B cell (primary cell): ENCODE results near the gene CHTOP. TPM values are rescaled to one million over a fixed set of nuclear protein-coding genes. Genes with fewer than 3 reads are reported as not detected.

Source experiments
- ATAC-seq: fragments of 200-7000 bp; cut with Tn5 transposase; one replicate; pipeline ENCODE4 v1.10.0; 2021; ENCODE audit warnings: low read depth, mild to moderate bottlenecking, moderate number of reproducible peaks, moderate library complexity
- CTCF ChIA-PET: fragments of 350-600 bp; sonication (Branson Sonifier 250); formaldehyde crosslinking; loops from one replicate; lab custom pipeline; 2021; ENCODE audit warnings: antibody characterized with exemption, inconsistent platforms; lab: Charles Lee
- POLR2A ChIA-PET: fragments of 350-600 bp; sonication (Branson Sonifier 250); formaldehyde crosslinking; loops from one replicate; lab custom pipeline; 2021; ENCODE audit warnings: antibody characterized with exemption; lab: Charles Lee
- DNase-seq: peaks from one replicate; pipeline ENCODE4 v3.0.0; 2013
- H2AFZ ChIP-seq: 2 replicates; pipeline ENCODE4 v1.6.1; 2012; ENCODE audit warnings: mild to moderate bottlenecking, low read depth, low read length; ENCODE audit not compliant: insufficient read depth, poor library complexity, severe bottlenecking
- H3K27ac ChIP-seq, 2 donors: 1 replicate in 1 of 2; 2 replicates in 1 of 2; pipeline ENCODE4 v1.5.1; 2012 to 2013; ENCODE audit warnings: low read length in 2 of 2, mild to moderate bottlenecking in 2 of 2, moderate library complexity in 1 of 2
- H3K27me3 ChIP-seq, 4 experiments: fragments of 200-600 bp in 1 of 4; sonication (generic) in 1 of 4; replicated peaks in 1 of 4; 1 replicate in 2 of 4; 2 replicates in 2 of 4; pipeline versions ENCODE4 v1.6.1 to v1.7.0; 2013 to 2016; ENCODE audit warnings: low read length in 3 of 4, mild to moderate bottlenecking in 2 of 4, mixed read lengths in 1 of 4, moderate library complexity in 1 of 4; ENCODE audit not compliant: insufficient read depth in 4 of 4, control insufficient read depth in 3 of 4; ENCODE audit errors: control extremely low read depth in 1 of 4
- H3K36me3 ChIP-seq, 2 experiments: replicated peaks in 1 of 2; 1 replicate in 1 of 2; 2 replicates in 1 of 2; pipeline versions ENCODE4 v1.6.1 to v1.7.1; 2013; ENCODE audit warnings: low read length in 1 of 2; ENCODE audit not compliant: insufficient read depth in 2 of 2, control insufficient read depth in 1 of 2; ENCODE audit errors: control extremely low read depth in 1 of 2, extremely low read depth in 1 of 2
- H3K4me1 ChIP-seq, 2 donors: fragments of 200-600 bp in 1 of 2; sonication (generic) in 1 of 2; 1 replicate in 1 of 2; 2 replicates in 1 of 2; pipeline versions ENCODE4 v1.5.1 to v1.6.1; 2013 to 2017; ENCODE audit warnings: low read length in 2 of 2; ENCODE audit not compliant: control insufficient read depth in 2 of 2, insufficient read depth in 2 of 2
- H3K4me2 ChIP-seq: replicated peaks from 2 replicates; pipeline ENCODE3; 2012; ENCODE audit warnings: mild to moderate bottlenecking, low read depth, low read length; ENCODE audit not compliant: poor library complexity, severe bottlenecking
- H3K4me3 ChIP-seq, 5 experiments: fragments of 200-600 bp in 1 of 5; sonication (generic) in 1 of 5; 1 replicate in 3 of 5; 2 replicates in 2 of 5; pipeline versions ENCODE4 v1.5.1 to v1.7.0; 2011 to 2016; ENCODE audit warnings: low read length in 4 of 5, mild to moderate bottlenecking in 4 of 5, low read depth in 2 of 5, control low read depth in 1 of 5, moderate library complexity in 1 of 5; ENCODE audit not compliant: insufficient read depth in 1 of 5; ENCODE audit errors: control extremely low read depth in 1 of 5, extremely low read depth in 1 of 5
- H3K79me2 ChIP-seq: fragments of 200-600 bp; sonication (generic); one replicate; pipeline ENCODE4 v1.6.0; 2016; ENCODE audit warnings: low read length; ENCODE audit not compliant: control insufficient read depth, insufficient read depth
- H3K9ac ChIP-seq: fragments of 200-600 bp; sonication (generic); 2 replicates; pipeline ENCODE4 v1.6.1; 2017; ENCODE audit warnings: mild to moderate bottlenecking, low read length, moderate library complexity
- H3K9me3 ChIP-seq, 3 donors: one replicate each; pipeline versions ENCODE4 v1.6.1 to v1.7.1; 2013; ENCODE audit warnings: low read length in 2 of 3; ENCODE audit not compliant: control insufficient read depth in 2 of 3, insufficient read depth in 1 of 3; ENCODE audit errors: control extremely low read depth in 1 of 3
- H4K20me1 ChIP-seq: 2 replicates; pipeline ENCODE4 v1.6.0; 2012; ENCODE audit warnings: mild to moderate bottlenecking, low read length; ENCODE audit not compliant: insufficient read depth, control insufficient read depth, poor library complexity, severe bottlenecking
- H3K27ac Mint-ChIP-seq: one replicate; pipeline ENCODE4 v1.8.0; 2021; ENCODE audit warnings: mixed read lengths
- H3K27me3 Mint-ChIP-seq: one replicate; pipeline ENCODE4 v1.8.0; 2021; ENCODE audit warnings: mixed read lengths
- H3K4me1 Mint-ChIP-seq: one replicate; pipeline ENCODE4 v1.8.0; 2021; ENCODE audit warnings: mixed read lengths
- H3K4me3 Mint-ChIP-seq: one replicate; pipeline ENCODE4 v1.8.0; 2021; ENCODE audit warnings: mixed read lengths
- H3K9me3 Mint-ChIP-seq: one replicate; pipeline ENCODE4 v1.8.0; 2022; ENCODE audit warnings: mixed read lengths; ENCODE audit not compliant: insufficient read depth
- CTCF ChIP-seq: fragments of 200-600 bp; IDR thresholded peaks from one replicate; pipeline ENCODE4 v1.8.0; 2022; ENCODE audit warnings: antibody characterized with exemption, mild to moderate bottlenecking
- EZH2 ChIP-seq: IDR thresholded peaks from 2 replicates; pipeline ENCODE4 v1.6.1; 2012; ENCODE audit warnings: borderline replicate concordance, low read depth, mild to moderate bottlenecking, moderate library complexity, low read length; ENCODE audit not compliant: insufficient read depth, poor library complexity, severe bottlenecking
- WGBS: methylation state at CpG from one replicate; pipeline ENCODE4 v1.1.5; 2013; ENCODE audit warnings: missing lambda C conversion rate; ENCODE audit not compliant: insufficient coverage; 5-methylcytosine and 5-hydroxymethylcytosine counted together
- intact Hi-C: fragments of 100-400 bp; cut with micrococcal nuclease; formaldehyde crosslinking; loops from one replicate; pipeline ENCODE4 v1.10.0; 2022
- polyA plus RNA-seq: library from polyadenylated mRNA; depleted of rRNA; stranded (reverse); fragments of >200 nt; gene quantifications from 2 replicates; pipeline ENCODE4 v1.2.3, GENCODE V29; 2012
- total RNA-seq, 2 donors: library from RNA; stranded (reverse); fragments of 120-200 nt in 1 of 2; gene quantifications; 1 replicate in 1 of 2; 2 replicates in 1 of 2; pipeline versions ENCODE4 v1.2.3 to v1.2.4, GENCODE V29; 2013 to 2022

The CHTOP gene
- total and polyA plus RNA-seq, 2 donors (not counting 1 experiment from before 2014, with no cell fraction given): 87.0 to 156 TPM

DNA sequence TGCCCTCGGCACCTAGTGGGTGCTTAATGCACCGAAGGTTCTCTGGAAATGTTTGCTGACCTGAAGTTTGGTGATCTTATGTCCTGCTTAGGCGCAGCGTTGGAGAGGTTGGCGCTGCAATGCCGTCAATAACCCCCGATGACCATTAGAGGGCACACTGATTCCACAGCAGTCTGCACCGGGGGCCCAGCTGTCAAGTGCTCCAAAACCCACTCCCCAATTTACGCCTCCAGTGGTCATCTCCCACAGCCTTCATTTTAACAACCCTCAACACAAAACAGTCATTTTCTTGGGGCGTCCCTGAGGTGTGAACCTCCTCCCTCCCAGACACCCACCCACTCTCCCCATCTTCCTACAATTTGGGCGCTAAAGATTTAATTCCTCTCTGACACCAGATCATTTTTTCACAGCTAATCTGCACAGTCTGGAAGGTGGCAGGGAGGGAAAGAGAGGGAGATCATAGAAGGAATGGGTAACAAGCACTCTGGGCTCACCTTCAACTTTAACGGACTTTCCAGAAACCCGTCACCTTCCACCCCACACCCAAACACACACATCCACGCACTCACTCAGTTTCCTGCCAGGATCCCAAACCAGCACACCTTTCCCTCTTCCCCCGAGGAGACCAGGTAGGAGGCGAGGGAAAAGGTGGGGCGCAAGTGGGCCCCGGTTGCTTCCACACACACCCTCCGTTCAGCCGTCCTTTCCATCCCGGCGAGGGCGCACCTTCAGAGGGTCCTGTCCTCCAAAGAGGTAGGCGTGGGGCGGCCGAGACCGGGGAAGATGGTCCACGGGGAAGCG lies 44.1 kb downstream of the CHTOP start:
- intact Hi-C loops: loop anchor here (1.0 to 10.0 kb wide), 4 partner anchors 71 to 308 kb away; partner anchors contain the start of genes RAB13 and S100A6
- H3K27me3 Mint-ChIP-seq: peaks cover 49% of the 10 kb centered on the region
- H2AFZ ChIP-seq: peak overlapping the region; percentile 86
- H4K20me1 ChIP-seq: no peaks in the 10 kb centered on the region
- H3K4me3 ChIP-seq: peak overlapping the region in 4 of 5 experiments; percentile 28 to 57 (median 50)
- no peaks in the 10 kb centered on the region for H3K36me3 ChIP-seq
- CTCF ChIA-PET: interaction anchor here (0.6 to 6.4 kb wide), 16 partner anchors 65 to 313 kb away, joined by 3 to 50 read pairs (median 3); partner anchors contain the start of genes RAB13, RPS27 and SLC27A3
- ATAC-seq (peak; percentile 77), DNase-seq (peak; percentile 73)
- peaks cover 0 to 8% (median 0%) of the 10 kb centered on the region in 3 donors for H3K9me3 ChIP-seq
- H3K4me1 Mint-ChIP-seq: peaks cover 26% of the 10 kb centered on the region
- peak overlapping the region; percentile 94 for H3K4me3 Mint-ChIP-seq
- peaks cover 0 to 37% (median 24%) of the 10 kb centered on the region in 4 experiments for H3K27me3 ChIP-seq
- no peaks in the 10 kb centered on the region for H3K9me3 Mint-ChIP-seq
- H3K9ac ChIP-seq: peak overlapping the region; percentile 63
- H3K4me1 ChIP-seq: peaks cover 26 to 30% of the 10 kb centered on the region in 2 donors
- peak overlapping the region; percentile 88 for H3K4me2 ChIP-seq
- POLR2A ChIA-PET: interaction anchor here (0.5 to 1.7 kb wide), 3 partner anchors 93 to 309 kb away, joined by 4 read pairs; no protein-coding TSS in a partner anchor
- H3K27ac Mint-ChIP-seq: peak overlapping the region; percentile 5
- H3K79me2 ChIP-seq: no peaks in the 10 kb centered on the region
- TF ChIP-seq EZH2: no peak
- TF ChIP-seq CTCF: peak; percentile 88
- H3K27ac ChIP-seq: no peak overlapping the region
- WGBS: 4% methylated on average over 19 of the region's 29 CpGs
